ENCODE data around the gene PKD2L1.
"Not testable (repeated sequence)": the region's sequence is repeated elsewhere in the genome, so short reads cannot be mapped to it uniquely, and the experiment has no call there.

Gene PKD2L1

DNA sequence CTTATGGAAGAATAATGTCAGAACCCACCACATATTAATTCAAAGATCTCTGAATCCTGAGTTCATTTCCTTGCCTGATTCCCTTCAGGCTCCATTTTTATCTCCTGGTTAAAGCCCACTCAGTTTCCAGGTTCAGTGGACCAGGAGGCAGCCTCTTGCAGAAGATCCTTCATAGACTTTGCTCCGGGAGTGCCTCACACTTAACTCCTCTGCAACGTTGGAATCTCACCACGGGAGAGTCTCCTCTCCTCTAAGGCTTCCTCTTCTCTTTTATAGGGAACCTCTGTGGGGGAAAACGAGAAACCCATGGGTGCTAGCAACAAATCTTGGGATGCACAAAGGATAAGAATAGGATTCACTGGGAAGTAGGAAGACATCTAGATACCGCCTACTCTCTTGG lies 41.8 kb downstream of the PKD2L1 start:
- TF ChIP-seq, protein P1, sequence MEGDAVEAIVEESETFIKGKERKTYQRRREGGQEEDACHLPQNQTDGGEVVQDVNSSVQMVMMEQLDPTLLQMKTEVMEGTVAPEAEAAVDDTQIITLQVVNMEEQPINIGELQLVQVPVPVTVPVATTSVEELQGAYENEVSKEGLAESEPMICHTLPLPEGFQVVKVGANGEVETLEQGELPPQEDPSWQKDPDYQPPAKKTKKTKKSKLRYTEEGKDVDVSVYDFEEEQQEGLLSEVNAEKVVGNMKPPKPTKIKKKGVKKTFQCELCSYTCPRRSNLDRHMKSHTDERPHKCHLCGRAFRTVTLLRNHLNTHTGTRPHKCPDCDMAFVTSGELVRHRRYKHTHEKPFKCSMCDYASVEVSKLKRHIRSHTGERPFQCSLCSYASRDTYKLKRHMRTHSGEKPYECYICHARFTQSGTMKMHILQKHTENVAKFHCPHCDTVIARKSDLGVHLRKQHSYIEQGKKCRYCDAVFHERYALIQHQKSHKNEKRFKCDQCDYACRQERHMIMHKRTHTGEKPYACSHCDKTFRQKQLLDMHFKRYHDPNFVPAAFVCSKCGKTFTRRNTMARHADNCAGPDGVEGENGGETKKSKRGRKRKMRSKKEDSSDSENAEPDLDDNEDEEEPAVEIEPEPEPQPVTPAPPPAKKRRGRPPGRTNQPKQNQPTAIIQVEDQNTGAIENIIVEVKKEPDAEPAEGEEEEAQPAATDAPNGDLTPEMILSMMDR (conservative IDR thresholded peaks at IDR 0.05; ENCODE audit: low read depth) = no peak
- ChIA-PET POLR2A (ENCODE audit: low non-redundant PET) (no interaction called here), CTCF (interaction anchor here (1.5 kb wide), 1 partner anchor 15 kb away, joined by 4 read pairs; no protein-coding TSS in a partner anchor)
- no peak overlapping the region for H3K27ac ChIP-seq
- no peak for DNase-seq (ENCODE audit: low spot score)

GRCh38 chr10:100287756-100288155 lies 42.3 kb downstream of the PKD2L1 start:
- DNase-seq (ENCODE audit: low spot score) = no peak
- ChIA-PET POLR2A (ENCODE audit: low non-redundant PET) (no interaction called here), CTCF (no interaction called here)
- TF ChIP-seq, protein P1 (conservative IDR thresholded peaks at IDR 0.05; ENCODE audit: low read depth) = no peak
- H3K27ac ChIP-seq = peak overlapping the region; percentile 98

DNA sequence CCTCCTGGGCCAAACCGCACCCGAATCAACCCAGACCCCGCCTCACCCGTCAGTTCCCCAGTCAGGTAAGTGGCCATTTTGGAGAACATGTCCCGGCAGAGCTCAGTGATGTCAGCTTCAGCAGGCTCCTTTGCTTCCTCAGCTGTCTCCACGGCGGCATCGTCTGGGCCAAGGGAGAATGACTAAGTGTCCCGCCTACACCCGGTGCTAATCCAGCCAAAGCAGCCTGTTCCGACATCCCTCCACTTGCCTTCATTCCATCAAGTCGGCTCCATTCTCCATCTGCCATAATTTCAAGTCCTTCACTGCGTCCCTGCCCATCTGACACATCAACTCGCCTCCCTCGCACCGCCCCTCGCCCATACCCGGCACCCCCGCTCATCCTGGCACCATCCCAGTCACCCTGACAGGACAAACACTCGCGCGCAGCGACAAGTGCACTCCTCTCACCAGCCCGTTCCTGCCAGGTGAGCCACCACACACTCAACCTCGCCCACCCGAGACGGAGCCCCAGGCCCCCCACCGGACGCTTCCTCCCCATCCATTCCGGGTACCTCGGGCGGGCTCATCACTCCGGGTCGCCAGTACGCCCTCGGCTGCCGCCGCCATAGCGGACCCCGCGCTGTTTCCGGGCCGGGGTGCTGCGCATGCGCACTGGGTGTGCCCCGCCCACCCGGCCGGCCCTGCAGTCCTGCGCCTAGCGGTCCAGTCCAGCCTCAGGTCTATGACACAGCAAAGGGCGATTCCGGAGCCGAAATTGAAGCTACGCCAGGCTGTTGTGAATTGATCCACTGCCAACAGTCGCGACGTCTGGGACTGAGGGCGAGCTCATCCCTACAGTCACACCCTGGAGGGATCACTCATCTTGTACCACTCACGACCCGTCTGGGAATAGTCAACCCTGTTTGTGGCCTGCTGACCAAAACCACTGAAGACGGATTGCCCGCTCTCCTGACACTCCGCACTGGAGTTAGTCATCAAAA lies 43.7 kb downstream of the PKD2L1 start, which contains the start of gene BLOC1S2:
Gene BLOC1S2 (minus strand): TSS at position 630 of the 983 bp plus-strand sequence. CDS start 21 bp downstream, at position 609.
- DNase-seq (ENCODE audit: low spot score) = peak; percentile 99
- ChIA-PET CTCF (interaction anchor here (0.7 kb wide), 1 partner anchor 44 kb away, joined by 3 read pairs; the partner anchor contains the start of gene PKD2L1), POLR2A (ENCODE audit: low non-redundant PET) (interaction anchor here (0.5 kb wide), 1 partner anchor 571 kb away, joined by 3 read pairs; no protein-coding TSS in a partner anchor)
- TF ChIP-seq, protein P1 (conservative IDR thresholded peaks at IDR 0.05; ENCODE audit: low read depth) = no peak
- peak within 1 kb of the TSS; percentile 98 for H3K27ac ChIP-seq

DNA sequence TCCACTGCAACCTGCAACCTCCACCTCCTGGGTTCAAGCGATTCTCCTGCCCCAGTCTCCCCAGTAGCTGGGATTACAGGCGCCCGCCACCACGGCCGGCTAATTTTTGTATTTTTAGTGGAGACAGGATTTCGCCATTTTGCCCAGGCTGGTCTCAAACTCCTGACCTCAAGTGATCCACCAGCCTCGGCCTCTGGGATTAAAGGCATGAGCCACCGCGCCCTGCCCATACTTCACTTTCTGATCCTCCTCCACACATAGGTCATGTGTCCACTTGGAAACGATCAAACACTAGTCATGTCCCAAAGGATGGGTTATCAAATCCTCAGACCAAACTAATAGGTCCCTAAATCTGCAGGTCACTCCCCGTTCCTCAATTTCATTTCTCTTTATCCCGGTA lies 44.7 kb downstream of the PKD2L1 start:
- POLR2A ChIA-PET (ENCODE audit: low non-redundant PET); CTCF ChIA-PET; DNase-seq (ENCODE audit: low spot score): not testable (repeated sequence)
- peak overlapping the region; percentile 98 for H3K27ac ChIP-seq

GRCh38 chr10:100282907-100283306 lies 47.1 kb downstream of the PKD2L1 start:
- no peak overlapping the region for H3K27ac ChIP-seq
- TF ChIP-seq, protein P1 (conservative IDR thresholded peaks at IDR 0.05; ENCODE audit: low read depth) = no peak
- POLR2A ChIA-PET (ENCODE audit: low non-redundant PET) = no interaction called here
- CTCF ChIA-PET = no interaction called here
- no peak for DNase-seq (ENCODE audit: low spot score)

DNA sequence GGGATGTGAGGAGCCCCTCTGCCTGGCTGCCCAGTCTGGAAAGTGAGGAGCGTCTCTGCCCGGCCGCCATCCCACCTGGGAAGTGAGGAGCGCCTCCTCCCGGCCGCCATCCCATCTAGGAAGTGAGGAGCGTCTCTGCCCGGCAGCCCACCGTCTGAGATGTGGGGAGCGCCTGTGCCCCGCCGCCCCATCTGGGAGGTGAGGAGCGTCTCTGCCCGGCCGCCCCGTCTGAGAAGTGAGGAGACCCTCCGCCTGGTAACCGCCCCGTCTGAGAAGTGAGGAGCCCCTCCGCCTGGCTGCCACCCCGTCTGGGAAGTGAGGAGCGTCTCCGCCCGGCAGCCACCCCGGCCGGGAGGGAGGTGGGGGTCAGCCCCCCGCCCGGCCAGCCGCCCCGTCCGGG lies 53.1 kb downstream of the PKD2L1 start:
- CTCF ChIA-PET; DNase-seq (ENCODE audit: low spot score); POLR2A ChIA-PET (ENCODE audit: low non-redundant PET); H3K27ac ChIP-seq: not testable (repeated sequence)

- POLR2A ChIA-PET (ENCODE audit: low non-redundant PET) = no interaction called here
- peak; percentile 88 for DNase-seq (ENCODE audit: low spot score)
- CTCF ChIA-PET = no interaction called here
- H3K27ac ChIP-seq = peak within 1 kb of the TSS; percentile 83
- TF ChIP-seq, protein P1 (conservative IDR thresholded peaks at IDR 0.05; ENCODE audit: low read depth) = no peak
These were observed 62.6 kb downstream of the PKD2L1 start, which contains the start of gene CWF19L1 for GRCh38 chr10:100267239-100268104. Gene CWF19L1, minus strand, starts transcription at chr10:100267638. Its CDS starts 45 bp downstream, at chr10:100267593.

Measured in RWPE1 (cell line).